Measurements from ENCODE around the gene MAP4K2. TPM values are rescaled to one million over a fixed set of nuclear protein-coding genes. Genes with fewer than 3 reads are reported as not detected.

Gene MAP4K2
- total RNA-seq, 1 experiment from 2014 or later = 24.7 TPM

- no peak overlapping the region for H2BK20ac ChIP-seq (ENCODE audit: low read depth, low read length, poor library complexity, severe bottlenecking)
- H3K27ac Mint-ChIP-seq = no peak overlapping the region
Measured at GRCh38 chr11:64751580-64751979, 51.4 kb downstream of the MAP4K2 start.

More at GRCh38 chr11:64751580-64751979, 51.4 kb downstream of the MAP4K2 start:
- no peak for TF ChIP-seq CTCF (conservative IDR thresholded peaks at IDR 0.05)
- no peak overlapping the region for H2BK120ac ChIP-seq (ENCODE audit: low read depth, low read length, poor library complexity, severe bottlenecking)
- Mint-ChIP-seq H3K36me3 (ENCODE audit: insufficient read depth in 1 of 3, low read depth in 3 of 3) (peaks cover 0 to 10% (median 0%) of the 10 kb centered on the region in 3 experiments; a peak in 3 of 7 replicates), H3K4me3 (no peak overlapping the region), H3K4me1 (peaks cover 10 to 25% of the 10 kb centered on the region in 2 experiments), H3K27me3 (ENCODE audit: low read depth) (peaks cover 5% of the 10 kb centered on the region), H3K9me3 (no peaks in the 10 kb centered on the region)
- H2AFZ ChIP-seq (ENCODE audit: low read length) = no peak overlapping the region
- no peak overlapping the region for H3K56ac ChIP-seq (ENCODE audit: insufficient read length, low read depth, low read length)
- H4K8ac ChIP-seq (replicated peaks; ENCODE audit: insufficient read length, low read depth, low read length) = no peak overlapping the region
- no peak overlapping the region for H2BK5ac ChIP-seq (ENCODE audit: insufficient read length, low read length)
- H3K23ac ChIP-seq (ENCODE audit: insufficient read length, low read depth, low read length) = no peak overlapping the region
- H4K91ac ChIP-seq (ENCODE audit: insufficient read length, low read depth, low read length) = no peak overlapping the region
- H4K5ac ChIP-seq (ENCODE audit: insufficient read length, low read depth, low read length) = no peak overlapping the region
- no peak overlapping the region for H3K9ac ChIP-seq (ENCODE audit: extremely low read depth, insufficient read length, low read length)
- no peak overlapping the region for H3K18ac ChIP-seq (ENCODE audit: insufficient read length, low read depth, low read length)
- H2BK12ac ChIP-seq (ENCODE audit: insufficient read length, low read depth, low read length) = no peak overlapping the region
- no peaks in the 10 kb centered on the region for H3K23me2 ChIP-seq (ENCODE audit: insufficient read length, low read depth, low read length, poor library complexity, severe bottlenecking)
- H3K27ac ChIP-seq (ENCODE audit: insufficient read length, low read depth, low read length) = no peak overlapping the region
- H3K4ac ChIP-seq (ENCODE audit: low read depth, low read length) = no peak overlapping the region
- H3K9me3 ChIP-seq (ENCODE audit: control insufficient read depth, low read depth, low read length) = no peaks in the 10 kb centered on the region
- H3K4me1 ChIP-seq (ENCODE audit: insufficient read depth, low read length) = no peaks in the 10 kb centered on the region
- H3K79me1 ChIP-seq (ENCODE audit: insufficient read depth, low read depth, low read length, poor library complexity, severe bottlenecking) = no peaks in the 10 kb centered on the region
- no peak overlapping the region for H3K14ac ChIP-seq (ENCODE audit: insufficient read depth, low read length)
- no peak overlapping the region for H3T11ph ChIP-seq (ENCODE audit: low read length)
- H3K27me3 ChIP-seq (ENCODE audit: insufficient read depth, low read length) = no peaks in the 10 kb centered on the region
- no peak overlapping the region for H2BK15ac ChIP-seq (ENCODE audit: low read depth, low read length)
- no peak overlapping the region for H2AK5ac ChIP-seq (ENCODE audit: insufficient read length, low read length)
- no peak overlapping the region for H3K4me2 ChIP-seq (ENCODE audit: insufficient read depth, insufficient read length, low read length)
- H3K79me2 ChIP-seq (ENCODE audit: insufficient read depth, low read length) = no peaks in the 10 kb centered on the region
- no peaks in the 10 kb centered on the region for H4K20me1 ChIP-seq (ENCODE audit: control insufficient read depth, insufficient read depth, insufficient read length)
- DNase-seq = no peak
- WGBS (ENCODE audit: extremely low coverage, insufficient read length, low lambda C conversion rate) = no CpG with 5 or more reads among the region's 9 CpGs

Measured in H9 (cell line).